HepG2 (cell line): ENCODE data around the gene CCL24. TPM values are rescaled to one million over a fixed set of nuclear protein-coding genes. Genes with fewer than 3 reads are reported as not detected.

ENCODE experiments used
- ATAC-seq: fragments of 200-7000 bp; cut with Tn5 transposase; 3 replicates; pipeline ENCODE4 v1.9.1; 2020; ENCODE audit warnings: mild to moderate bottlenecking, moderate library complexity
- BruUV-seq: library from RNA; stranded (reverse); fragments of 400-500 nt; replicated peaks from 2 replicates; lab custom pipeline; 2021; lab: Mats Ljungman, UMichigan
- CTCF ChIA-PET: fragments of 300-600 bp; formaldehyde crosslinking; extraction: SDS; loops from one replicate; lab custom pipeline; 2021; ENCODE audit warnings: low total read pairs, inconsistent platforms, low intra/inter-chr PET ratio; lab: Yijun Ruan, JAX
- POLR2A ChIA-PET: fragments of 350-600 bp; sonication (Branson Sonifier 250); formaldehyde crosslinking; loops from one replicate; lab custom pipeline; 2020; ENCODE audit warnings: antibody characterized with exemption, inconsistent platforms; lab: Yijun Ruan, JAX
- DNase-seq: peaks from one replicate; pipeline ENCODE4 v3.0.0-alpha.2; 2015; ENCODE audit warnings: low spot score
- FAIRE-seq: peaks from 3 replicates; lab custom pipeline; 2011; peaks lifted over from hg19 to GRCh38; lab: Jason Lieb, UNC
- H2AFZ ChIP-seq: one replicate; pipeline ENCODE4 v1.6.1; 2011; ENCODE audit warnings: low read length, inconsistent platforms
- H3K27ac ChIP-seq: fragments of 300-600 bp; 3 replicates; pipeline ENCODE4 v1.8.0; 2011; ENCODE audit warnings: mixed run types, mild to moderate bottlenecking, mixed read lengths, low read length, inconsistent platforms; ENCODE audit not compliant: insufficient read depth; ENCODE audit errors: extremely low read length
- H3K27me3 ChIP-seq, 2 experiments: fragments of 200-600 bp in 1 of 2; 2 replicates in 1 of 2; 3 replicates in 1 of 2; pipeline versions ENCODE4 v1.6.0 to v1.8.0; 2011; ENCODE audit warnings: low read length in 2 of 2, mild to moderate bottlenecking in 2 of 2, moderate library complexity in 2 of 2, inconsistent platforms in 1 of 2; ENCODE audit not compliant: insufficient read depth in 2 of 2, control insufficient read depth in 1 of 2
- H3K36me3 ChIP-seq, 2 experiments: fragments of 200-600 bp in 1 of 2; replicated peaks in 1 of 2; 2 replicates in 1 of 2; 3 replicates in 1 of 2; pipeline versions ENCODE4 v1.5.1 to v1.8.0; 2011; ENCODE audit warnings: low read length in 2 of 2, inconsistent platforms in 1 of 2; ENCODE audit not compliant: insufficient read depth in 2 of 2, control insufficient read depth in 1 of 2
- H3K4me1 ChIP-seq: 2 replicates; pipeline ENCODE4 v1.5.1; 2012; ENCODE audit warnings: low read length, inconsistent platforms; ENCODE audit not compliant: insufficient read depth
- H3K4me2 ChIP-seq: 2 replicates; pipeline ENCODE4 v1.6.0; 2011; ENCODE audit warnings: low read depth, low read length, inconsistent platforms
- H3K4me3 ChIP-seq, 3 experiments: fragments of 200-600 bp in 1 of 3; sonication (generic), shearing (Covaris generic) in 1 of 3; replicated peaks in 1 of 3; 2 replicates each; pipeline ENCODE4 v1.5.1; 2011 to 2016; ENCODE audit warnings: low read length in 3 of 3, inconsistent platforms in 2 of 3, low read depth in 2 of 3, mild to moderate bottlenecking in 2 of 3, control low read depth in 1 of 3, mixed read lengths in 1 of 3; ENCODE audit not compliant: insufficient read depth in 1 of 3
- H3K79me2 ChIP-seq: one replicate; pipeline ENCODE4 v1.6.1; 2011; ENCODE audit warnings: low read length, inconsistent platforms; ENCODE audit not compliant: insufficient read depth
- H3K9ac ChIP-seq: 2 replicates; pipeline ENCODE4 v1.6.0; 2011; ENCODE audit warnings: mild to moderate bottlenecking, low read depth, low read length, inconsistent platforms; ENCODE audit not compliant: insufficient read depth
- H3K9me3 ChIP-seq: 2 replicates; pipeline ENCODE4 v1.5.1; 2012; ENCODE audit warnings: mild to moderate bottlenecking, low read length
- H4K20me1 ChIP-seq: 2 replicates; pipeline ENCODE4 v1.6.0; 2011; ENCODE audit warnings: inconsistent platforms, mild to moderate bottlenecking, low read length, moderate library complexity; ENCODE audit not compliant: insufficient read depth
- ARNTL ChIP-seq: sonication (generic); formaldehyde crosslinking; IDR thresholded peaks from 2 replicates; pipeline ENCODE4 v1.4.0; 2020; ENCODE audit warnings: mild to moderate bottlenecking, missing genetic modification reagents
- ATRX ChIP-seq: sonication (generic); formaldehyde crosslinking; IDR thresholded peaks from 2 replicates; pipeline ENCODE4 v1.4.0; 2020; ENCODE audit warnings: missing genetic modification reagents, borderline replicate concordance
- GFI1 ChIP-seq: sonication (generic); formaldehyde crosslinking; IDR thresholded peaks from 2 replicates; pipeline ENCODE4 v1.5.0; 2020; ENCODE audit warnings: missing genetic modification reagents, mild to moderate bottlenecking, borderline replicate concordance
- HDAC6 ChIP-seq: fragments of 200-600 bp; sonication (generic); IDR thresholded peaks from 2 replicates; pipeline ENCODE4 v1.7.0; 2017; ENCODE audit warnings: mild to moderate bottlenecking, antibody characterized with exemption, low read length, low read depth
- MED13 ChIP-seq: sonication (generic); formaldehyde crosslinking; IDR thresholded peaks from 2 replicates; pipeline ENCODE4 v1.5.0; 2020; ENCODE audit warnings: missing genetic modification reagents
- MXD4 ChIP-seq: IDR thresholded peaks from 2 replicates; pipeline ENCODE4 v1.6.1; 2016; ENCODE audit warnings: mild to moderate bottlenecking, missing biosample characterization, missing genetic modification reagents
- RBM39 ChIP-seq: fragments of 200-400 bp; formaldehyde crosslinking; IDR thresholded peaks from one replicate; pipeline ENCODE4 v1.6.1; 2018; ENCODE audit warnings: antibody characterized with exemption, mild to moderate bottlenecking, low read depth, low read length; ENCODE audit not compliant: poor library complexity, severe bottlenecking
- SRY ChIP-seq: sonication (generic); formaldehyde crosslinking; IDR thresholded peaks from 2 replicates; pipeline ENCODE4 v1.8.0; 2022; ENCODE audit warnings: mild to moderate bottlenecking, missing genetic modification reagents
- ZNF124 ChIP-seq: sonication (generic); formaldehyde crosslinking; IDR thresholded peaks from 2 replicates; pipeline ENCODE4 v1.4.0; 2020; ENCODE audit warnings: missing genetic modification reagents
- ZNF143 ChIP-seq: sonication (generic); formaldehyde crosslinking; IDR thresholded peaks from 2 replicates; pipeline ENCODE4 v1.4.0; 2020; ENCODE audit warnings: missing genetic modification reagents
- ZNF343 ChIP-seq: sonication (generic); formaldehyde crosslinking; IDR thresholded peaks from 2 replicates; pipeline ENCODE4 v1.4.0; 2020; ENCODE audit warnings: mild to moderate bottlenecking, missing genetic modification reagents
- ZNF44 ChIP-seq: sonication (generic); formaldehyde crosslinking; IDR thresholded peaks from 2 replicates; pipeline ENCODE4 v1.5.1; 2020; ENCODE audit warnings: mild to moderate bottlenecking, missing genetic modification reagents
- ZNF556 ChIP-seq: sonication (generic); formaldehyde crosslinking; IDR thresholded peaks from 2 replicates; pipeline ENCODE4 v1.4.0; 2020; ENCODE audit warnings: mild to moderate bottlenecking, missing genetic modification reagents, borderline replicate concordance
- ZNF724P ChIP-seq: sonication (generic); formaldehyde crosslinking; IDR thresholded peaks from 2 replicates; pipeline ENCODE4 v1.8.0; 2022; ENCODE audit warnings: missing genetic modification reagents, borderline replicate concordance
- WGBS: methylation state at CpG from one replicate; pipeline ENCODE4 v1.1.6; 2017; ENCODE audit warnings: low lambda C conversion rate; 5-methylcytosine and 5-hydroxymethylcytosine counted together
- in situ Hi-C: cut with HindIII; loops from 2 replicates; pipeline ENCODE4 v1.10.0; 2017; ENCODE audit warnings: low pct_unique_long_range_greater_than_20kb; ENCODE audit not compliant: extremely low pct_ligation_motif_present
- intact Hi-C: fragments of 100-400 bp; cut with micrococcal nuclease; formaldehyde crosslinking; loops from one replicate; pipeline ENCODE4 v1.10.0; 2022; ENCODE audit not compliant: unreplicated experiment
- polyA plus RNA-seq, 8 experiments: library from polyadenylated mRNA; depleted of rRNA in 3 of 8; stranded (reverse) in 7 of 8; unstranded in 1 of 8; fragments of >200 nt; fragmentation: Illumina TruSeq in 4 of 8; extraction: Trizol in 4 of 8; gene quantifications; 2 replicates each; pipeline versions ENCODE4 v1.2.1 to v1.2.3, GENCODE V29; 2011 to 2016; ENCODE audit warnings: low read depth in 4 of 8, missing spikeins in 1 of 8, mixed read lengths in 1 of 8; ENCODE audit not compliant: insufficient read depth in 1 of 8
- total RNA-seq, 5 experiments: library from RNA; depleted of rRNA; stranded (reverse); fragments of >200 nt; fragmentation: Illumina TruSeq; extraction: Trizol; gene quantifications; 2 replicates each; pipeline ENCODE4 v1.2.3, GENCODE V29; 2016; ENCODE audit warnings: low read depth in 1 of 5
- TF ChIP-seq, protein P1 (sequence below): IDR thresholded peaks from 2 replicates; pipeline ENCODE4 v1.6.1; 2018; ENCODE audit warnings: missing genetic modification reagents
- TF ChIP-seq, protein P2 (sequence below): IDR thresholded peaks from 2 replicates; pipeline ENCODE4 v1.6.1; 2016; ENCODE audit warnings: low read depth
- TF ChIP-seq, protein P3 (sequence below): sonication (generic); formaldehyde crosslinking; IDR thresholded peaks from 2 replicates; pipeline ENCODE4 v1.4.0; 2020; ENCODE audit warnings: missing genetic modification reagents, borderline replicate concordance
- TF ChIP-seq, protein P4 (sequence below): sonication (generic); formaldehyde crosslinking; conservative IDR thresholded peaks from 2 replicates; pipeline ENCODE4 v1.8.0; 2022; ENCODE audit warnings: missing genetic modification reagents
- TF ChIP-seq, protein P5 (sequence below): sonication (generic); formaldehyde crosslinking; IDR thresholded peaks from 2 replicates; pipeline ENCODE4 v1.4.0; 2020; ENCODE audit warnings: mild to moderate bottlenecking, missing genetic modification reagents

The CCL24 gene
- total and polyA plus RNA-seq, 2 of the 13 experiments (the other 11 are each of a cell fraction or from before 2014, with no cell fraction given): not detected

DNA sequence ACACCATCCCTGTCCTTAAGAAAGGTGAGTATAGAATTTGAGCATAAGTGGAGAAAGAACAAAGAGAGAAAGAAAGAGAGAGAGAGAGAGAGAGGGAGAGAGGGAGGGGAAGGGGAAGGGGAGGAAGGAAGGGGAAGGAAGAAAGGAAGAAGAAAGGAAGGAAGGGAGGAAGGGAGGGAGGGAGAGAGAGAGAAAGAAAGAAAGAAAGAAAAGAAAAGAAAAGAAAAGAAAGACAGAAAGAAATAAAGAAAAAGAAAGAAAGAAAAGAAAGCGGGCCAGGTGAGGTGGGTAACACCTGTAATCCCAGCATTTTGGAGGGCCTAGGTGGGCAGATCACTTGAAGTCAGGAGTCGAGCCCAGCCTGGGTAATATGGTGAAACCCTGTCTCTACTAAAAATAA lies 19.9 kb downstream of the CCL24 start:
- in situ Hi-C loops: no loop called here

More for the DNA sequence above, 19.9 kb downstream of the CCL24 start:
- FAIRE-seq (no peak), DNase-seq (no peak), ATAC-seq (no peak)
- no peak overlapping the region for H3K27ac ChIP-seq
- ChIA-PET POLR2A (no interaction called here), CTCF (no interaction called here)
- no peak overlapping the region for H3K4me2 ChIP-seq
- WGBS: 46% methylated on average over 2 of the region's 2 CpGs
- intact Hi-C loops: no loop called here
- no peaks in the 10 kb centered on the region for H4K20me1 ChIP-seq
- H3K9ac ChIP-seq: no peak overlapping the region
- H3K36me3 ChIP-seq: no peaks in the 10 kb centered on the region
- H3K79me2 ChIP-seq: no peaks in the 10 kb centered on the region
- no TSS peak for BruUV-seq
- H3K9me3 ChIP-seq: no peaks in the 10 kb centered on the region
- H3K4me3 ChIP-seq: no peak overlapping the region
- TF ChIP-seq, protein P1, sequence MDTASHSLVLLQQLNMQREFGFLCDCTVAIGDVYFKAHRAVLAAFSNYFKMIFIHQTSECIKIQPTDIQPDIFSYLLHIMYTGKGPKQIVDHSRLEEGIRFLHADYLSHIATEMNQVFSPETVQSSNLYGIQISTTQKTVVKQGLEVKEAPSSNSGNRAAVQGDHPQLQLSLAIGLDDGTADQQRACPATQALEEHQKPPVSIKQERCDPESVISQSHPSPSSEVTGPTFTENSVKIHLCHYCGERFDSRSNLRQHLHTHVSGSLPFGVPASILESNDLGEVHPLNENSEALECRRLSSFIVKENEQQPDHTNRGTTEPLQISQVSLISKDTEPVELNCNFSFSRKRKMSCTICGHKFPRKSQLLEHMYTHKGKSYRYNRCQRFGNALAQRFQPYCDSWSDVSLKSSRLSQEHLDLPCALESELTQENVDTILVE: no peak
- no peak for TF ChIP-seq SRY (CRISPR knock-in tag)
- TF ChIP-seq, protein P2, sequence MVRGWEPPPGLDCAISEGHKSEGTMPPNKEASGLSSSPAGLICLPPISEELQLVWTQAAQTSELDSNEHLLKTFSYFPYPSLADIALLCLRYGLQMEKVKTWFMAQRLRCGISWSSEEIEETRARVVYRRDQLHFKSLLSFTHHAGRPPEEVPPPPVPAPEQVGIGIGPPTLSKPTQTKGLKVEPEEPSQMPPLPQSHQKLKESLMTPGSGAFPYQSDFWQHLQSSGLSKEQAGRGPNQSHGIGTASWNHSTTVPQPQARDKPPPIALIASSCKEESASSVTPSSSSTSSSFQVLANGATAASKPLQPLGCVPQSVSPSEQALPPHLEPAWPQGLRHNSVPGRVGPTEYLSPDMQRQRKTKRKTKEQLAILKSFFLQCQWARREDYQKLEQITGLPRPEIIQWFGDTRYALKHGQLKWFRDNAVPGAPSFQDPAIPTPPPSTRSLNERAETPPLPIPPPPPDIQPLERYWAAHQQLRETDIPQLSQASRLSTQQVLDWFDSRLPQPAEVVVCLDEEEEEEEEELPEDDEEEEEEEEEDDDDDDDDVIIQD (CRISPR knock-in tag): no peak
- TF ChIP-seq, protein P3, sequence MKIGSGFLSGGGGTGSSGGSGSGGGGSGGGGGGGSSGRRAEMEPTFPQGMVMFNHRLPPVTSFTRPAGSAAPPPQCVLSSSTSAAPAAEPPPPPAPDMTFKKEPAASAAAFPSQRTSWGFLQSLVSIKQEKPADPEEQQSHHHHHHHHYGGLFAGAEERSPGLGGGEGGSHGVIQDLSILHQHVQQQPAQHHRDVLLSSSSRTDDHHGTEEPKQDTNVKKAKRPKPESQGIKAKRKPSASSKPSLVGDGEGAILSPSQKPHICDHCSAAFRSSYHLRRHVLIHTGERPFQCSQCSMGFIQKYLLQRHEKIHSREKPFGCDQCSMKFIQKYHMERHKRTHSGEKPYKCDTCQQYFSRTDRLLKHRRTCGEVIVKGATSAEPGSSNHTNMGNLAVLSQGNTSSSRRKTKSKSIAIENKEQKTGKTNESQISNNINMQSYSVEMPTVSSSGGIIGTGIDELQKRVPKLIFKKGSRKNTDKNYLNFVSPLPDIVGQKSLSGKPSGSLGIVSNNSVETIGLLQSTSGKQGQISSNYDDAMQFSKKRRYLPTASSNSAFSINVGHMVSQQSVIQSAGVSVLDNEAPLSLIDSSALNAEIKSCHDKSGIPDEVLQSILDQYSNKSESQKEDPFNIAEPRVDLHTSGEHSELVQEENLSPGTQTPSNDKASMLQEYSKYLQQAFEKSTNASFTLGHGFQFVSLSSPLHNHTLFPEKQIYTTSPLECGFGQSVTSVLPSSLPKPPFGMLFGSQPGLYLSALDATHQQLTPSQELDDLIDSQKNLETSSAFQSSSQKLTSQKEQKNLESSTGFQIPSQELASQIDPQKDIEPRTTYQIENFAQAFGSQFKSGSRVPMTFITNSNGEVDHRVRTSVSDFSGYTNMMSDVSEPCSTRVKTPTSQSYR (CRISPR knock-in tag): no peak
- no peak for TF ChIP-seq MXD4 (CRISPR knock-in tag)
- no peak for TF ChIP-seq GFI1 (CRISPR knock-in tag)
- TF ChIP-seq ARNTL (CRISPR knock-in tag): no peak
- no peak for TF ChIP-seq HDAC6
- no peak for TF ChIP-seq ZNF44 (CRISPR knock-in tag)
- no peak for TF ChIP-seq ZNF556
- TF ChIP-seq ZNF143 (CRISPR knock-in tag): no peak
- TF ChIP-seq, protein P4, sequence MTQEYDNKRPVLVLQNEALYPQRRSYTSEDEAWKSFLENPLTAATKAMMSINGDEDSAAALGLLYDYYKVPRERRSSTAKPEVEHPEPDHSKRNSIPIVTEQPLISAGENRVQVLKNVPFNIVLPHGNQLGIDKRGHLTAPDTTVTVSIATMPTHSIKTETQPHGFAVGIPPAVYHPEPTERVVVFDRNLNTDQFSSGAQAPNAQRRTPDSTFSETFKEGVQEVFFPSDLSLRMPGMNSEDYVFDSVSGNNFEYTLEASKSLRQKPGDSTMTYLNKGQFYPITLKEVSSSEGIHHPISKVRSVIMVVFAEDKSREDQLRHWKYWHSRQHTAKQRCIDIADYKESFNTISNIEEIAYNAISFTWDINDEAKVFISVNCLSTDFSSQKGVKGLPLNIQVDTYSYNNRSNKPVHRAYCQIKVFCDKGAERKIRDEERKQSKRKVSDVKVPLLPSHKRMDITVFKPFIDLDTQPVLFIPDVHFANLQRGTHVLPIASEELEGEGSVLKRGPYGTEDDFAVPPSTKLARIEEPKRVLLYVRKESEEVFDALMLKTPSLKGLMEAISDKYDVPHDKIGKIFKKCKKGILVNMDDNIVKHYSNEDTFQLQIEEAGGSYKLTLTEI (CRISPR knock-in tag): no peak
- no peak for TF ChIP-seq ZNF724P
- TF ChIP-seq MED13 (CRISPR knock-in tag): no peak
- TF ChIP-seq ZNF124 (CRISPR knock-in tag): no peak
- TF ChIP-seq, protein P5, sequence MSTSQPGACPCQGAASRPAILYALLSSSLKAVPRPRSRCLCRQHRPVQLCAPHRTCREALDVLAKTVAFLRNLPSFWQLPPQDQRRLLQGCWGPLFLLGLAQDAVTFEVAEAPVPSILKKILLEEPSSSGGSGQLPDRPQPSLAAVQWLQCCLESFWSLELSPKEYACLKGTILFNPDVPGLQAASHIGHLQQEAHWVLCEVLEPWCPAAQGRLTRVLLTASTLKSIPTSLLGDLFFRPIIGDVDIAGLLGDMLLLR (CRISPR knock-in tag): no peak
- TF ChIP-seq ZNF343: no peak
- TF ChIP-seq RBM39: no peak
- no peak for TF ChIP-seq ATRX (CRISPR knock-in tag)
- no peak overlapping the region for H2AFZ ChIP-seq
- H3K4me1 ChIP-seq: no peaks in the 10 kb centered on the region
- H3K27me3 ChIP-seq: peaks cover 0 to 1% of the 10 kb centered on the region in 2 experiments; a peak in 1 of 5 replicates
